DMS79 (cell line): Measurements from ENCODE around the gene CTPS1.
A peak's percentile ranks its signal among the peaks of the same experiment; 100 is the strongest.

ENCODE experiments used
- DNase-seq: peaks from one replicate; lab custom pipeline; 2025; lab: John Stamatoyannopoulos, UW

Gene CTPS1, protein sequence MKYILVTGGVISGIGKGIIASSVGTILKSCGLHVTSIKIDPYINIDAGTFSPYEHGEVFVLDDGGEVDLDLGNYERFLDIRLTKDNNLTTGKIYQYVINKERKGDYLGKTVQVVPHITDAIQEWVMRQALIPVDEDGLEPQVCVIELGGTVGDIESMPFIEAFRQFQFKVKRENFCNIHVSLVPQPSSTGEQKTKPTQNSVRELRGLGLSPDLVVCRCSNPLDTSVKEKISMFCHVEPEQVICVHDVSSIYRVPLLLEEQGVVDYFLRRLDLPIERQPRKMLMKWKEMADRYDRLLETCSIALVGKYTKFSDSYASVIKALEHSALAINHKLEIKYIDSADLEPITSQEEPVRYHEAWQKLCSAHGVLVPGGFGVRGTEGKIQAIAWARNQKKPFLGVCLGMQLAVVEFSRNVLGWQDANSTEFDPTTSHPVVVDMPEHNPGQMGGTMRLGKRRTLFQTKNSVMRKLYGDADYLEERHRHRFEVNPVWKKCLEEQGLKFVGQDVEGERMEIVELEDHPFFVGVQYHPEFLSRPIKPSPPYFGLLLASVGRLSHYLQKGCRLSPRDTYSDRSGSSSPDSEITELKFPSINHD

DNA sequence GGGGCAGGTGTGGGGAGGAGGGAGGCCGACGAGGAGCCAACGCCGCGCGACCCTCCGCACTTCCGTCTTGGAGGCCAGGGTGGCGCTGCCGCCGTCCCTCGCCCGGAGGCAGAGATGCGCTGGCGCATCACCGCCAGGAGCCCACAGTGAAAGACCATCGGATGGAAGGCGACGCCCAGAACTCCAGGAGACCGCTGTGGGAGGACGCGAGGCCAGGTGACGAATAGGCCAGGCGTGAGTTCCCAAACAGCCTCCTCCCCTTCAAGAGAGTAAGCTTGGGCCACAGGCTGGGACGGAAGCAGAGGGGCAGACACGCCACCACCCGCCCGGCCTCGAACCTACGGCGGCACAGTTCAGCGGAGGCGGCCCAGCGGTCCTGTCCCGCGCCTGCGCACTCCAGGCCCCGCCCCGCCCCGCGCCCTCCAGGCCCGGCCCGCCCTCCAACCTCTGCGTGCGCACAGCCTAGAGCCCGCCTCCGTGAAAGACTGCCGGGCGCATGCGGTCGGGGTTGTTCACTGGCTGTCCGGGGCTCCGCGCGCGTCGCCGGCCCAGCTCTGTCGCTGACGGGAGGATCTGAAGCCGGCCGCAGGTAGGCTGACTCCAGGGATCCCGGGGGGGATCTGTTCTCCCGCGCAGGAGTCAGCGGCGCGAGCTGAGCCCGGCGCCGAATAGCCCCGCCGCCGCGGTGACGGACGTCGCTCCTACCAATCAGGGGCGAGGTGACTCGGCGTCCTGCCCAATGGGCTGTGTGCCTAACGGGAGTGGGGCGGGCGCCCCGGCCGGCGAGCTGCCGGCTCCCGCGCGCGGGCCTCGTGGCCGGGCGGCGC is at the start of gene CTPS1:
Gene CTPS1, plus strand, starts transcription at position 456 of the 827 bp plus-strand sequence. CDS start 3,595 bp downstream, outside the sequence.
- DNase-seq, result peak; percentile 87

DNA sequence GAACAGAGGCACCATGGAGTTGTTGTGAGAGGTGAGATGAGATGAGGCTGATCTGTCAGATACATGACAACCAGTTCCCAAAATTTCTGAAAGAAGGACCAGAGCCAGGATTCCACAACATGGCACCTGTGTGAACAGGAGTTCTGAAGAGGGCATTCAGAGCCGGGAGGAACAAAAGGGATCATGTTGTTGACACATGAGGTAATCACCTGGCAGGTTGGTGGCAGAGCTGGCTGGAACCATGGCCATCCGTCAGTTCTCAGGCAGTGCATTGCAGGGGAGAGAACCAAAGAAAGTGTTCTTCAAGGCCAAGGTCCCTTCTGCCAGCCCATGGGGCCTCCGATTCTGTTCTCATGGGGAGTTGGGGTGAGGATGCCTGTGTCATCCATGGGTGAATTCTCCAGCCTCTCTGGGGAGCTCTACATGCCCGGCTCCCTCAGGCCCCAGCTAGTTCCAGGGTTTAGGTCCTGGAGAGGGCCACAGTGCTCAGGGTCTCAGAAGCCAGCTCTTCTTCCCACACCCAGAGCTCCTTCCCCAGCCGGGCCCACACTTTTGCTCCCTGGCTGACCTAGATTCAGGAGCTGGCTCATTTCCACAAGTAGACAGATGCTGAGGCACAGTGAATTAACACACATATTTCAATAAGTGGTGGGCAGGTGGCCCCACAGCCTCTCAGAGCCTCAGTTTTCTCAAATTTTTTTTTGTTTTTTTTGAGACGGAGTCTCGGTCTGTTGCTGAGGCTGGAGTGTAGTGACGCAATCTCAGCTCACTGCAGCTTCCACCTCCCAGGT is 49.1 kb upstream of the CTPS1 start:
- no peak for DNase-seq

DNA sequence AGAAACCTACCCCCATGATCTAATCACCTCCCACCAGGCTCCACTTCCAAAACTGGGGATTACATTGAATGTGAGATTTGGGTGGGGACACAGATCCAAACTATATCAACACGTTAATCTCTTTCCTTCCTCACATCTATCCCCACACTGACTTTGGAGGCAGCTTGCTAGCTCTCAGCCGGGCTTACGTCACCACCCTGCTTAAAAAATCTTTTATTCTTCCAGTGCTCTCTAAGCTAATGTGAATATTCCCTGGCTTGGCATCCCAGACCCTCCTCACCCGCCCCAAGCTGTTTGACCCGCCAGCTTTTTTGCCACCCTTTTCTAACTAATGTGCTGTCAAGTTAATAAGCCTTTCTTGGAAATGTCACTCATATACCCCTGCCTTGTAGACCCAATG is 47.9 kb upstream of the CTPS1 start:
- DNase-seq, result no peak

DNA sequence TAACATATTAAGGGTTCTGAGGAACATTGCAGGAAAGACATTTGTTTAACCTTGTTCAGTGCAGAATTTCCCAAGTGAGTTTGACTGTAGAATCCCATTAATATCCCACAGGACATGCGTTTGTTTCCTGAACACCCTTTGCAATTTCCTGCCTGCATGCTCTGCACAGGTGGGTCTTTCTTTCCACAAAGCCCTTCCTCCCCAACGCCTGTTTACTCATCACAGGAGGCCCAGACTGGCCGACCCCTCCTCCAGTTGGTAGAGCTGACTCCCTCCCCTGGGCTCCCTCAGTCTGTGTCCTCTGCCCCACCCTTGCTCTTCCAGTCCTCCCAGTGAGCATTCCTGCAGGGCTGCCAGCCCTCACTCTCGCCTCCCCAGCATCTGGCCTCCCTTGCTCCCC is 47.5 kb upstream of the CTPS1 start:
- no peak for DNase-seq

DNA sequence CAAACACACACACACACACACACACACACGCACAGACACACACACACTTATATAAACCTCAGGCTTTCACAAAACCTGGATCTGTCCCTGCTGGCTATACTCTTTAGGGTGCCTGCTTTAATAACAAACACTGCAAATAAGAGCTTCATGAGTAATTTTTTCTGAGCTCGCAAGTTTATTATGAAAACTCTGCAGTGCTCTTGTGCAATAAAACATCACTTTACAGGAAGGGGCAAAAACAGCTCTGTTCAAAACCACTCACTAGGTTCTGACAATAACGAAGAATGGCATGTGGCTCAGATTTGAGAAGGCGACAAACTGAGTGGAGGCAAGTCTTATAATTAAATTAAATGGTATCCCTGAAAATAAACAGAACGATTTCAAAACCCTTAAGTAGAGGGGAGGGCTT is 42.6 kb upstream of the CTPS1 start:
- no peak for DNase-seq

DNA sequence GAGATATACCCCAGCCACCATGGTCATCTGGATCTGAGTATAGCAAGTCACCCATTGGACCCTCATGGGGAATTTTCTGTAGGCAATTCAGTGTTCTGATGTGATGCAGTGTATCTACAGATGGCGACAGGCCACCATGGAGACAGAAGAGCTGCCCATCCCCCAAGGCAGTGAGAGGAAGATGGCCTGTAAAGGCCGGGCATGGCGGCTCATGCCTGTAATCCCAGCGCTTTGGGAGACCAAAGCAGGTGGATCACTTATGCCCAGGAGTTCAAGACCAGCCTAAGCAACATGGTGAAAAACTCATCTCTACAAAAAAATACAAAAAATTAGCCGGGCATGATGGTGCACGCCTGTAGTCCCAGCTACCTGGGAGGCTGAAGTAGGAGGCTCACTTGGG is 41.1 kb upstream of the CTPS1 start:
- DNase-seq, result no peak

DNA sequence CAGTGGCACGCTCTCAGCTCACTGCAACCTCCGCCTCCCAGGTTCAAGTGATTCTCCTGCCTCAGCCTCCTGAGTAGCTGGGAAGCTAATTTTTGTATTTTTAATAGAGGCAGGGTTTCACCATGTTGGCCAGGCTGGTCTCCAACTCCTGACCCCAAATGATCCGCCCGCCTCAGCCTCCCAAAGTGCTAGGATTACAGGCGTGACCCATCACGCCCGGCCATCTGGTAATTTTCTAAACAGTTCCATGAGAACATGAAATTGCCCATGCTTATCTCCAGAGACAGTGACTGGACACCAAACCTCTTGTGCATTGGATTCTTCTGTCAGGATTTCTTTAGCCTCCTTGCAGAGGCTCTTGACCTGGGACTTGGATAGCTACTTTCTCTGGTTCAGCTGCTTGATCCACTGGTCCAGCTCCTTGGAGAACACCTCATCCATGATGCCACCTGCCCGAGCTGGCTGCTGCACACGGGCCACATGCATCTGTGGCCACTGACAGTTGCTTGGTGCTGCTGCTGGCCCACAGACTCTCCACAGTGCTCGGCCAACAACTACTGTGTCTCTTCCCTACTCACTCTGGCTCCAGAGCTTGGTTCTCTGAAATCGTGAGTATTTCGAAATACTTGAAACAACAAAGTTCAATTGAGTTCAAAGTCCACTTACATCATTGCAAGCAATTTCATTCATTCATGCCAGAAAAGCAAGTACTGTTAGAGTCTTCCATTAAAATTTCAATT is 40.0 kb upstream of the CTPS1 start:
- no peak for DNase-seq

DNA sequence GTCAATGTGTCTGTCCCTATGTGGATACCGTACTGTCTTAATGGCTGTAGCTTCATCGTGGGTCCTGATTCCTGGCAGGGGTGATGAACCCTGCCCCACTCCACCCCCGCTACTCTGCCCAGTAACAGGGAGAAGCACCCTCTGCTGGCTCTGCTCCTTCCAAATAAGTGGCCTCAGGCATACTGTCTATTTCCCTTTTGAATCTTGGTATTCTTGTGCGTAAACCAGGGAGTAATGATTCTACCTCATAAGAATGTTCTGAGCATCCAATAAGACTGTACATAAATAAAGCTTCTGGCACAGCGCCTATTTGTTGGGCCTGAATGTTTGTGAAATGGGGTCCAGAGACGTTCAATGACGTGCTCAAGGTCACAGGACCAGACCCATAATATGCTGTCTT is 35.2 kb upstream of the CTPS1 start:
- DNase-seq, result no peak

DNA sequence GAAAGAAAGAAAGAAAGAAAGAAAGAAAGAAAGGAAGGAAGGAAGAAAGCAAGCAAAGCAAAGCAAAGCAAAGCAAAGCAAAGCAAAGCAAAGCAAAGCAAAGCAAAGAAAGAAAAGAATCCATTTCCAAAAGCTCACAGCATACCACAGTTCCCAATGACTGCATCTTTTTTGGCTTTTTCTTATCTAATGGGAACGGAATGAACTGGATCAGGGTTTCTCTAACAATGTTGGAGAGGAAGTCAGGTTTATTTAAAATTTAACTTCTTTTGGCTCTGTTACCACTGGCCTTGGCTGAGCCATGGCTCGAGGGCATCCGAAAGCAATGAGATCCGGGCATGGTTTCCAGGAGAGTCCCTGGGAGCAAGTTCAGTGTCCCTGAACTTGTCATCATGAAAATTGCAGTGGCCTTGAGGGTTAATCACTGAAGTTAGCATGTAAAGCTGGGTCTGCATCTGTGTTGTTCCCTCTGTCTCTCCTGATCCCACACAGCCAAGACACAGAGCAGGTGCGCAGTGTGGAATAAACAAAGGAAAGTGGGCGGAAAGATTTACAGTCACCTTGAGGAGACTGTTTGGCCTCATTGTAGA is 34.6 kb upstream of the CTPS1 start:
- DNase-seq, result no peak

DNA sequence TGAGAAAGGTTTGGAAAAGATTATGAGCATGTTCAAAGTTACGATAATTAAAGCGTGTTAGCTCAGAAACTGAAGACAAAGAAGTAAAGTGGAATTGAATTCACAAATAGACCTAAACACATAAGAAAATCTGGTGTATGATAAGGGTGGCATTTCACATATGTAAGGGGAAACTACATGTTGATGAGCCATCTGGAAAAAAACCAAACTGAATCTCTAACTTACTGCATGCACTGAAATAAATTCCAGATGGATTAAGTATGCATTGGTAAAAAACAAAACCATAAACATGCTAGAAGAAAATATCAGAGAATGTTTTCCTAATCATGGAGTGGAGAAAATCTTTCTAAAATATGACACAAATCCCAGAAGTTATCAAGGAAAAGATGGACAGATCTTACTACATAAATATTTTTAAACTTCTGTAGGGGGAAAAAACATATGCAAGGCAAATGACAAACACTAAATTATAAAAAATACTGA is 34.0 kb upstream of the CTPS1 start:
- DNase-seq, result no peak

DNA sequence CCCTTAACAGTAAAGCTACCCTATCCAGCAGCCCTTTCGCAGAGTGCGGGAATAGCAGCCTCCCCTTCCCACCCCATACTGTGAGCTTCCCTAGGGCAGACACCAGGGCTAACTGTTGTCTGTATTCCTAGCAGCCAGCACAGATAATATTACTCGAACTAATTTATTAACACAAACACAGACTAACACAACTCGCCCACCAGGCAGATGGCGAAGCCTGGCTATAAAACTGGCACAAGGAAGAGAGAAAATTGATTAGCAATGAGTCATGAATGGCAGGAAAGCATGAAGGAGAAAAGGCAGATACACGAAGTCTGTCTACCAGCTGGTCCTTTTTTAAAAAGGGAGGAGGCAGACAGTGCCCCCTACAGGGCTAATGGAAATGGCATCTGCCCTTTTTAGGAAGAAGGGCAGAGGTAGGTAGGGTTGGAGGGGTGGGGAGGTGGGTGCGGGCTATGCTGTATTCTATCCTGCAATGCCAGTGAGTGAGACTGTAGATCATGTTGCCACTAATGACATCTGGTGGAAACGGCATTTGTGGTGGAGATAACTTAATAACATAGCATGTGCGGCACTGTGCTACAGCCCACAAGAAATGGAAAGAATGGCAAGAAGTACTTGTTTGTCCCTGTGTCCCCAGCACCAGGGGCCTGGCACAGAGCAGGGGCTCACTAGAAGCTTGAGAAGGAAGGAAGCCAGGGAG is 30.6 kb upstream of the CTPS1 start:
- no peak for DNase-seq

DNA sequence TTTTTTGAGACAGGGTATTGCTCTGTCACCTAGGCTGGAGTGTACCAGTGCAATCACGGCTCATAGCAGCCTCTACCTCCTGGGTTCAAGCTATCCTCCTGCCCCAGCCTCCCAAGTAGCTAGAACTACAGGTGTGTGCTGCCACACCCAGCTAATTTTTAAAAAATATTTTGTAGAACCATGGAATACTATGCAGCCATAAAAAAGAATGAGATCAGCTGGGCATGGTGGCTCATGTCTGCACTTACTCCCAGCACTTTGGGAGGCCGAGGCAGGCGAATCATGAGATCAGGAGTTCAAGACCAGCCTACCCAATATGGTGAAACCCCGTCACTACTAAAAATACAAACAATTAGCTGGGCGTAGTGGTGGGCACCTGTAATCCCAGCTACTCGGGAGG is 29.9 kb upstream of the CTPS1 start:
- no peak for DNase-seq

DNA sequence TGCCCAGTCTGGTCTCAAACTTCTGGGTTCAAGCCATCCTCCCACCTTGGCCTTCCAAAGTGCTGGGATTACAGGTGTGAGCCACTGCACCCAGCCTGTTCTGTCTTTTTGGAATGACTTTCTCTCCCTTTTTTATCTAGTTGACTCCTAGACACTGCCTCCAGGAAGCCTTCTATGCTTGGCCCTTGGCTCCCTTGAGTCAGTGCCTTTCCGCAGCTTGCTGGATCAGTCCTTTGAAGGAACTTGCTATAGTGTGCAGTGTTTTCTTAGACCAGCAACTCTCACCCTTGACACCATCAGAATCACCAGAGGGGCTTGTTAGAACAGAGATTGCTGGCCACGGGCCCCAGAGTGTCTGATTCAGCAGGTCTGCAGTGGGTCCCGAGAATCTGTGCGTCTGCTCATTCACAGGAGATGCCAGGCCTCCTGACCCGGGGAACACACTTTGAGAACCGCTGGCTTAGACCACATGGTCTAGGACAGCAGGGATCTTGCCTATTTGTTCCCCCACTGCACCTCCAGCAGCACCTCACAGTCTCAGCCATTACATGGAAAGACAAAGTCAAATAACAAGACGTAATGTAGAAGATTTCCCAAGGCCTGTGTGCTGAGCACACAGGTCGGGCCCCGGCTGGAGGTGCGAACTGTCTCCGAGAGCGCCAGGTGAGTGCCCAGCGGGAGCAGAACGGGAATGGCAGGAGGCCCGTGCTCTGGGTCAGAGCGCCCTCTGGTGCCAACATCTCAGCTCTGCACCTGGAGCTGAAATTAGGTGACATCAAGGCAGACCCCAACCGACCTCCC is 27.4 kb upstream of the CTPS1 start:
- DNase-seq, result peak; percentile 57

DNA sequence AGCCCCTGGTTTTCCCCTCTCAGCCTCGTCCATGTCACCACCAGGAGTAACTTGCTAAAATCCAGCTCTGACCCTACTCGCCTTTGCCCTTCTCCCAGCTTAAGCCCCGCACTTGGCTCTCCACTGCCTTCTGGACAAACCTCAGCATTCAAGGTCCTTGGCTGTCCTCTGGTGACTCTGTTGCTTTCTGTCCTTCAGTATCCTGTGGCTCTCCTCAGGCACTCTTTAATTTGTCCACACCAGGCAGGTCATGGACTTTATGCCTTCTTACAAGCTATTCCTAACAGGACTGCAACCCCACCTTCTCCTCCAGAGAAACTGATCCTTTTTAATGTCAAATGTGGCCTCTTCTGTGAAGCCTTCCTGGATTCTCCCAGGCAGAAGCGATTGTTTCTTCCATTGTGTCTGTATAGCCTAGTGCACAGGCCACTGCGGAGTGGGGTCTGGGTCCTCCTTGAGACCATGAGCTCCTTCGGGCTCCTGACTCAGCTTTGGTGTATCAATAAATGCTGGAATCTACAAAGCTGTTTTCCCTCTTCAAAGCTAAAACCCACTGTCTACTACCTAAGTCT is 26.7 kb upstream of the CTPS1 start:
- no peak for DNase-seq

DNA sequence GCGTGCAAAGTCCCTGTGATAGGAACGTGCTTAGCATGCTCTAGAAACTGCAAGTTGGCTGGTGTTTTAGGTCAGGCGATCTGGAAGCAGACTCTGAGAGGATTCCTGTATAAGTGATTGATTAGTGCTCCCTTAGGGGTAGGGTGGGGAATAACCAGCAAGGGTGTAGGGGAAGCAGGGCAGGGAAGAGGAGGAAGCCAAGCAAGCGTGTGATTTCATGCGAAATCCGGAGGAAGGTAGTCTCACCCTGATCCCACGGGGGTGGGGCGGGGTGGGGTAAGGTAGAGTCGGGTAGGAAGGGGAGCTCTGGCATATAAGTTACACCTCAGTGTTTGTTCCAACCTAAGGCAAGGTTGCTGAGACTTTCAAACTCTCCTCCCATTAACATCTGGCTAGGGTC is 24.9 kb upstream of the CTPS1 start:
- no peak for DNase-seq

DNA sequence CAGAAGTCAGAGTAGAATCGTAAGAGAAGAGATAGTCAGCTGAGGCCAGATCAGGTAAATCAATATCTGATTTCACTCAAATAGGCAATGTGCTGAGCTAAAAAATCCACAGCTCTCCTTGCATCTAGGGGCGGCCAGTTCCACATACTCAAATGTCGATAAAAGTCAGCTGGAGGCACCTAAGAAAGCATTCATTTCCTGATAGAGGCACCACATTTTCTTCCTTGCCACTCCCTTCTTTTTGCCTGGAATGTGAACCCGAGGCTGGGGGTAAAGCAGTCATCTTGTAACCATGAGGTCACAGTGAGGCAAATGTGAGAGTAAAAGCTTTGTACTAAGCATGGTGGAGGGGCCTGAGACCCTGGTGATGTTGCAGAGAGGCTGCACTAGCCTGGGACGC is 24.2 kb upstream of the CTPS1 start:
- no peak for DNase-seq

DNA sequence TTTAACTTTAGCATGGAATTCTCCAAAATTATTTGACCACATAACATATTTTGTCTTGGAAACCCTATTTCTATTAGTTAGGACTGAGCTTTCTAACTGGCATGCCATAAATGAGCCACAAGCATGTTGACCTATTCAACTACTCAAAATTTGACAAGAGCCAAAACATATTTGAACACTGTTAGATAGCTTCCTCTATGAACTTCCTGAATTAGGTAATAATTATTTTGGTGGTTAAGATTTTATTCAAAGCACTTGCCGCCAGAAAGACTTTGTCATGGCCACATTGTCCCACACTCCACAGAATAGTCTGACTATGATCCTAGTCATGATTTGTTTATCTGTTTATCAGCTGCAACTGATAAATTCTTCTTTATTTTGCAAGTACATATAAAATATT is 23.1 kb upstream of the CTPS1 start:
- DNase-seq, result no peak

DNA sequence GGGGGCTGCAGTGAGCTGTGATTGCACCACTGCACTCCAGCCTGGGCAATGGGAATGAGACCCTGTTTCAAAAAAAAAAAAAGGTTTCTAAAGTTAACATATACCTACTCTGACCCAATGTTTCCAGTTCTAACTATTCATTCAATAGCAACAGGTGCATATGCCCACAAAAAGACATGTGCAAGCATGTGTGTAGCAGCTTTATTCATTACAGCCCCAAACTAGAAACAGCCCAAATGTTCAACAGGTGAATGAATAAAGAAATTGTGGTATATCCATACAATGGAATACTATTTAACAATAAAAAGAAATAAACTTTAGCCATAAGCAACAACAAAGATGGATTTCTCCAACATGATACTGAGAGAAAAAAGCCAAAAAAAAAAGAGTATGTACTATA is 21.3 kb upstream of the CTPS1 start:
- no peak for DNase-seq

DNA sequence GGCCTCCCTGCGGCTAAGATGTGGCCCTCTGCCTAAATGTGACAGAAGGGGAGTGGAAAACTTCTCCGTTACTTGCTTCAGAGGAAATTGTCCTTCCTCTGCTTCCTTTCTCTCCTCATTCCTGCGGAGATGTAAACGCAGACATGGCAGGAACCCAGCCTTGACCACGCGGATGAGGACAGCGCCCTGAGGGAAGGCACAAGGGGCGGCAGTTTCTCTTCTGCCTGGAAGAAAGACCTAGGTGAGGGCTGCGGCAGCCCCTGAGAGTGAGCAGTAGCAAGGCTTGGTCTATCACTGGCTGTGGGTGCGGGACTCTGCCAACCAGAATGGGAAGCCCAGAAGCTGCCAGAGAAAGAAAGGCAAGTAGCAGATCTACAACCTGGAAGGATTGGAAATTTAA is 14.0 kb upstream of the CTPS1 start:
- DNase-seq, result no peak
